ENCODE data around the gene JMJD6. TPM values are rescaled to one million over a fixed set of nuclear protein-coding genes. Genes with fewer than 3 reads are reported as not detected.

JMJD6 gene
- total and polyA plus RNA-seq, 2 experiments from 2014 or later, result 11.4 to 12.8 TPM

GRCh38 chr17:76701471-76701967, 24.9 kb downstream of the JMJD6 start:
- Histone ChIP-seq H3K4me1 (ENCODE audit: insufficient read depth) (peaks cover 35% of the 10 kb centered on the region), H3K36me3 (ENCODE audit: insufficient read depth) (no peaks in the 10 kb centered on the region), H3K79me2 (replicated peaks; ENCODE audit: insufficient read depth) (peaks cover 21% of the 10 kb centered on the region), H2AFZ (no peak overlapping the region; the same call in 1 of the 2 replicates), H3K9me2 (ENCODE audit: insufficient read depth) (no peaks in the 10 kb centered on the region), H3K27ac (ENCODE audit: low read depth) (peak overlapping the region; percentile 66; the same call in 1 of the 2 replicates), H3K27me3 (ENCODE audit: insufficient read depth) (no peaks in the 10 kb centered on the region), H3K4me2 (peak overlapping the region; percentile 63), H3F3A (replicated peaks; ENCODE audit: low read depth) (no peaks in the 10 kb centered on the region), H3K4me3 (no peak overlapping the region), H4K20me1 (replicated peaks; ENCODE audit: insufficient read depth) (no peaks in the 10 kb centered on the region; the same call in 1 of the 2 replicates)
- TF ChIP-seq NANOG (IDR thresholded peaks at IDR 0.05; ENCODE audit: borderline replicate concordance) (no peak), STAT1 (IDR thresholded peaks at IDR 0.05; ENCODE audit: unreplicated experiment) (no peak), ZNF331 (CRISPR knock-in tag; IDR thresholded peaks at IDR 0.05; ENCODE audit: low read depth) (no peak), POLR2AphosphoS5 (IDR thresholded peaks at IDR 0.05; ENCODE audit: low read depth) (no peak), REST (IDR thresholded peaks at IDR 0.05; ENCODE audit: unreplicated experiment) (no peak), EZH2phosphoT487 (IDR thresholded peaks at IDR 0.05; ENCODE audit: unreplicated experiment) (no peak), EZH2 (IDR thresholded peaks at IDR 0.05; ENCODE audit: low read depth, unreplicated experiment) (no peak), JUNB (IDR thresholded peaks at IDR 0.05; ENCODE audit: unreplicated experiment) (no peak), ETS1 (IDR thresholded peaks at IDR 0.05) (no peak), ZNF114 (CRISPR knock-in tag; IDR thresholded peaks at IDR 0.05) (no peak), CREB1 (CRISPR knock-in tag; IDR thresholded peaks at IDR 0.05; ENCODE audit: low read depth) (no peak), ZNF462 (CRISPR knock-in tag; IDR thresholded peaks at IDR 0.05) (no peak), CTCF (conservative IDR thresholded peaks at IDR 0.05; ENCODE audit: low read depth in 2 of 2) (no peak)
- no peak; the same call in 1 of the 3 replicates for ATAC-seq
- Mint-ChIP-seq H3K27me3 (ENCODE audit: insufficient read depth, low read depth, poor library complexity) (peaks cover 13% of the 10 kb centered on the region), H3K27ac (no peak overlapping the region), H3K4me3 (peak overlapping the region; percentile 0; the same call in 1 of the 3 replicates), H3K9me3 (no peaks in the 10 kb centered on the region; the same call in 2 of the 3 replicates), H3K36me3 (ENCODE audit: low read depth) (no peaks in the 10 kb centered on the region), H3K4me1 (peaks cover 41% of the 10 kb centered on the region)
- no peak for DNase-seq (ENCODE audit: low spot score)

Data from GM23338 (cell line).